HG03025 (cell line): ENCODE measurements around the gene MS4A10.
"Not testable (repeated sequence)": the region's sequence is repeated elsewhere in the genome, so short reads cannot be mapped to it uniquely, and the experiment has no call there.

ENCODE experiments used
- ATAC-seq: cut with Tn5 transposase; IDR thresholded peaks from one replicate; pipeline ENCODE4 v1.9.1; 2021; ENCODE audit warnings: mild to moderate bottlenecking, moderate library complexity; ENCODE audit not compliant: unreplicated experiment, low FRiP score

MS4A10 gene

GRCh38 chr11:60821827-60822599 is 36.9 kb downstream of the MS4A10 start:
- ATAC-seq = no peak

- ATAC-seq = not testable (repeated sequence)
These were observed 38.7 kb downstream of the MS4A10 start for GRCh38 chr11:60823745-60824306.

GRCh38 chr11:60825118-60825517 is 40.0 kb downstream of the MS4A10 start:
- ATAC-seq = no peak

GRCh38 chr11:60825790-60826189 is 40.7 kb downstream of the MS4A10 start:
- ATAC-seq = no peak

- no peak for ATAC-seq
These were observed 45.5 kb downstream of the MS4A10 start for GRCh38 chr11:60830478-60831142.

GRCh38 chr11:60831143-60831500 is 46.0 kb downstream of the MS4A10 start:
- peak; percentile 70 for ATAC-seq

- no peak for ATAC-seq
These were observed 46.5 kb downstream of the MS4A10 start for GRCh38 chr11:60831501-60832079.

GRCh38 chr11:60834742-60835533 is 49.8 kb downstream of the MS4A10 start:
- no peak for ATAC-seq

GRCh38 chr11:60835534-60835846 is 50.4 kb downstream of the MS4A10 start:
- ATAC-seq = no peak

GRCh38 chr11:60836866-60837515 is 51.9 kb downstream of the MS4A10 start:
- ATAC-seq = no peak

GRCh38 chr11:60838132-60838531 is 53.0 kb downstream of the MS4A10 start:
- ATAC-seq = no peak

- ATAC-seq = no peak
These were observed 55.6 kb downstream of the MS4A10 start for GRCh38 chr11:60840470-60841430.

- peak; percentile 74 for ATAC-seq
These were observed 56.9 kb downstream of the MS4A10 start, which contains the start of gene CCDC86 for GRCh38 chr11:60841797-60842667. TSS of gene CCDC86 (plus strand) at chr11:60842113. CDS start at chr11:60842125, 12 bp downstream.

- ATAC-seq = no peak
These were observed 57.8 kb downstream of the MS4A10 start for GRCh38 chr11:60842668-60843600.

GRCh38 chr11:60844045-60844869 is 59.1 kb downstream of the MS4A10 start:
- no peak for ATAC-seq

GRCh38 chr11:60844870-60845221 is 59.7 kb downstream of the MS4A10 start:
- ATAC-seq = no peak
